GM06990 (cell line): ENCODE results near the gene TBCD.

Source experiments
- DNase-seq: peaks from one replicate; pipeline ENCODE4 v3.0.0-alpha.2; 2011; ENCODE audit not compliant: insufficient read length; ENCODE audit errors: extremely low read depth
- H3K27me3 ChIP-seq: replicated peaks from 2 replicates; pipeline ENCODE4 v1.6.0; 2011; ENCODE audit warnings: low read length; ENCODE audit not compliant: control insufficient read depth, insufficient read depth
- H3K36me3 ChIP-seq: 2 replicates; pipeline ENCODE4 v1.5.1; 2011; ENCODE audit warnings: low read length; ENCODE audit not compliant: control insufficient read depth, insufficient read depth
- H3K4me3 ChIP-seq: replicated peaks from 2 replicates; pipeline ENCODE4 v1.5.1; 2011; ENCODE audit warnings: low read depth, mild to moderate bottlenecking, control low read depth, low read length
- TF ChIP-seq, protein P1 (sequence below): IDR thresholded peaks from 2 replicates; pipeline ENCODE4 v1.5.1; 2011; ENCODE audit warnings: low read length, control low read depth, mild to moderate bottlenecking, inconsistent platforms; ENCODE audit not compliant: insufficient read depth, poor library complexity, severe bottlenecking

The TBCD gene

DNA sequence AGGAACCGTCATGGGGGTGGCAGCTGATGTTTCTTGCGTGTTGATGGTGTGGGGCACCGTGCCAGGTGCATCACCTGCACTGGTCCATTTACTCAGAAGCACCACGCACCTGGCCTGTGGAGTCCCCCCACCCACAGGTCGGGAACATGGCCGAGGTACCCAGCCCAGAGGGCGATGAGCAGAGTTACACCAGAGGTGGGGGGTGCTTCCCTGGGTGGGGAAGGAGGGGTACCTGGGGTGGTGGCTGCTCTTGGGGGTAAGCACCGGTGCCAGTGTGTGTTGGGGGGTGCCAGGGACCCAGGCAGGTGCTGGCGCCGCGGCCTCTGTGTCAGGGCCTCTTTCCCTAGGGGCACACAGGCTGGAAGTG lies 92.9 kb downstream of the TBCD start:
- Histone ChIP-seq H3K27me3 (no peaks in the 10 kb centered on the region), H3K36me3 (no peaks in the 10 kb centered on the region; the same call in 1 of the 2 replicates), H3K4me3 (no peak overlapping the region)
- TF ChIP-seq, protein P1, sequence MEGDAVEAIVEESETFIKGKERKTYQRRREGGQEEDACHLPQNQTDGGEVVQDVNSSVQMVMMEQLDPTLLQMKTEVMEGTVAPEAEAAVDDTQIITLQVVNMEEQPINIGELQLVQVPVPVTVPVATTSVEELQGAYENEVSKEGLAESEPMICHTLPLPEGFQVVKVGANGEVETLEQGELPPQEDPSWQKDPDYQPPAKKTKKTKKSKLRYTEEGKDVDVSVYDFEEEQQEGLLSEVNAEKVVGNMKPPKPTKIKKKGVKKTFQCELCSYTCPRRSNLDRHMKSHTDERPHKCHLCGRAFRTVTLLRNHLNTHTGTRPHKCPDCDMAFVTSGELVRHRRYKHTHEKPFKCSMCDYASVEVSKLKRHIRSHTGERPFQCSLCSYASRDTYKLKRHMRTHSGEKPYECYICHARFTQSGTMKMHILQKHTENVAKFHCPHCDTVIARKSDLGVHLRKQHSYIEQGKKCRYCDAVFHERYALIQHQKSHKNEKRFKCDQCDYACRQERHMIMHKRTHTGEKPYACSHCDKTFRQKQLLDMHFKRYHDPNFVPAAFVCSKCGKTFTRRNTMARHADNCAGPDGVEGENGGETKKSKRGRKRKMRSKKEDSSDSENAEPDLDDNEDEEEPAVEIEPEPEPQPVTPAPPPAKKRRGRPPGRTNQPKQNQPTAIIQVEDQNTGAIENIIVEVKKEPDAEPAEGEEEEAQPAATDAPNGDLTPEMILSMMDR: no peak
- DNase-seq: no peak

DNA sequence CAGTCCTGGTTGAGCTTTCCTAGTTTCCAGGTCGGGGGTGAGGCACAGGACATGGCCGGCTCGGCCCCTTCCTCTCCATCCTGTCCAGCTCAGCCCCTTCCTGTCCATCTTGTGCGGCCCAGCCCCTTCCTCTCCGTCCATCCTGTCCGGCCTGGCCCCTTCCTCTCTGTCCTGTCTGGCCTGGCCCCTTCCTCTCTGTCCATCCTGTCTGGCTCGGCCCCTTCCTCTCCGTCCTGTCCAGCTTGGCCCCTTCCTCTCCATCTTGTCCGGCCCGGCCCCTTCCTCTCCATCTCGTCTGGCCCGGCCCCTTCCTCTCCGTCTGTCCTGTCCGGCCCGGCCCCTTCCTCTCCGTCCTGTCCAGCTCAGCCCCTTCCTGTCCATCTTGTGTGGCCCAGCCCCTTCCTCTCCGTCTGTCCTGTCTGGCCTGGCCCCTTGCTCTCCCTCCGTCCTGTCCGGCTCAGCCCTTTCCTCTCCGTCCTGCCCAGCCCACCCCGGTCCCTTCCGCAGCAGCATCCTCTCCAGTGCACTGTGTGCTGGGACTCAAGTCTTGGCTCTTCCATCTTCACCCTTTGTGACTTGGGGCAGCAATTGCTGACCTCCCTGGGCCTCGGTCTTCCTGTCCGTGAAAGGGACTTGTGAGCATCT lies 93.4 kb downstream of the TBCD start:
- DNase-seq: no peak
- no peaks in the 10 kb centered on the region for H3K27me3 ChIP-seq
- H3K36me3 ChIP-seq: no peaks in the 10 kb centered on the region; the same call in 1 of the 2 replicates
- TF ChIP-seq, protein P1: no peak
- H3K4me3 ChIP-seq: no peak overlapping the region

DNA sequence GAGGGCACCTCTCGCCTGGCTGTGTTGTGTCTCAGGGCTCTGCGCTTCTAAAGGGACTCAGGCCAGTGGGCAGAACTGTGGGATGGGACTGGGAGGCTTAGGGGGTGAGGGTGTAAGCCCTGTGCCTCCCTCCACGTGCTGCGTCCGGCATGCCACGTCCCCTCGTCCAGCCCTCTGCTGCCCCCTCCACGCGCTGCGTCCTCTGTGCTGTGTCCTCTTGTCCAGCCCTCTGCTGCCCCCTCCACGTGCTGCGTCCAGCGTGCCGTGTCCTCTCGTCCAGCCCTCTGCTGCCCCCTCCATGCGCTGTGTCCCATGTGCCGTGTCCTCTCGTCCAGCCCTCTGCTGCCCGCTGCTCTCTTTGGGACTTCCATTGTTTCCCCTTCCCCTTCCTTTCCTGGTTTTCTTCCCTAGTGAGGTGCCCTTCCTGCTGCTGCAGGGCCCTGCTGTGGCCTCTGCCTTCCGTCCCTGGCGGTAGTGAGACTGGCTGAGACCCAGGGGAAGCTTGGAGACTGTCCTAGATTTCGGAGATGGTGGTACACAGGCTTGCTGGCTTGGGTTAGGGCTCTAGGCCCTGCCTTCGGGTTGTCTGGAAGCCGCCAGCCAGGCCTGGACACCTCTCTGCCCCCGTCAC lies 94.3 kb downstream of the TBCD start:
- no peak for DNase-seq
- H3K27me3 ChIP-seq: no peaks in the 10 kb centered on the region
- H3K36me3 ChIP-seq: no peaks in the 10 kb centered on the region; the same call in 1 of the 2 replicates
- TF ChIP-seq, protein P1: no peak
- no peak overlapping the region for H3K4me3 ChIP-seq

DNA sequence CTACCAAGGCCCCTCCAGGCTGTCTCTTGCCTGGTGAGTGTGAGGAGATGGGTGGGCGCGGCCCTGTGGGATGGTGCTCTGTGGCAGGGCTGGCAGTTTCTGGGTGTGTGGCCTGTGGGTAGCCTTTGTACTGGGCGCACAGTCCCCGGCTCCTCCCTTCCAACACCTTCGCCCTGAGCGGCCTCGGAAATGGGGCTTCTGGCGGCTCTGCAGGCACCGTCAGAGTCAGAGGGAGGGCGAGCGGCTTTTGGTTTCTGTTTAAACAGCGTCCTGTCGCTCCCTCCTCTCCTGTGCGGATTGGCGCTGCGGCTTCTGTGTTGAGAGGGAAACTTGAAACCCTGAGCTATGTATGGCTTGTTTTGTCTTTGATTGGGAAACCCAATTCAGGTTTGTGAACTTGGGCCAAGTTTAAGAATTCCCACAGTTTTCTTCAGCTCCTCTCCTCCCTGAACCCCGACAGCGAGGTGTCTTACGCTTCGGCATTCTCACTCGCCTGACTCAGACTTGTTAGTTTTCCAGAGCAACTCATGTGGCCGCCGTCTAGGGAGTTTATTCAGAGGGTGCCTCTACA lies 96.2 kb downstream of the TBCD start:
- TF ChIP-seq, protein P1: no peak
- Histone ChIP-seq H3K36me3 (no peaks in the 10 kb centered on the region; the same call in 1 of the 2 replicates), H3K27me3 (no peaks in the 10 kb centered on the region), H3K4me3 (no peak overlapping the region)
- no peak for DNase-seq

DNA sequence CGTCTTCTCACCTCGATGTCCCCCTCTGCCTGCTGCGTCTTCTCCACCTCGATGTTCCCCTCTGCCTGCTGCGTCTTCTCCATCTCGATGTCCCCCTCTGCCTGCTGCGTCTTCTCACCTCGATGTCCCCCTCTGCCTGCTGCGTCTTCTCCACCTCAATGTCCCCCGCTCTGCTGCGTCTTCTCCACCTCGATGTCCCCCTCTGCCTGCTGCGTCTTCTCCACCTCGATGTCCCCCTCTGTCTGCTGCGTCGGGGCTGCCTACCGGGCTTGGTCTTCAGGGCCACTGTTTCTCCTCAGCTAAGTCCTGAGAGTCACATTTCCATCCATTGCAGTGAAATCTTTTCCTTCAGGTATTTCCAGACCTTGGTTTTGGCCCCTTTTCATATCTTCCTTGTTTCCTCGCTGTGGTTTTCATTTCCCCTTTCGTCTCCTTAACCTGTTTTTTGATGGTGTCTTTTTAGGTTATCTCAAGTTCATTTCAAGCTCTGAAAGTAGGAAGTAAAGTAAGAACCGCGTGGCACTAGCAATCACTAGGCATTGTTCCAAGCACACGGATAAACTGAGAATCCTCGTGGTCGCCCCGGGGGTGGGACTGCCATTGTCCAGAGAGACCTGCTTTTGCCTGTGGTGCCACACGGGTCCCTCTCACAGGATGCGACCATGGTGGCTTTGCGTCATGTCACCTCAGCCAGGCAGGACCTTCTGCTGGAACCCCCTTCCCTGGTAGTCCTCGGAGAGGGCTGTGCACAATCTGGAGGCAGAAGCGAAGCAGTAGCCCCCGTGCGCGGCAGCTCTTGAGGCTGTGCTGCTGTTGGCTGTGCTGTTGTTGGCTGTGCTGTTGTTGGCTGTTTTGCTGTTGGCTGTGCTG lies 97.4 kb downstream of the TBCD start:
- Histone ChIP-seq H3K36me3 (no peaks in the 10 kb centered on the region; the same call in 1 of the 2 replicates), H3K4me3 (no peak overlapping the region), H3K27me3 (no peaks in the 10 kb centered on the region)
- no peak for DNase-seq
- TF ChIP-seq, protein P1: no peak
